Activated T-cell treated with anti-CD3 and anti-CD28 coated beads, Interleukin-2, amount 50 U/mL, for 48 hours (primary cell): ENCODE data around the gene PIP5K1A.
"Not testable (repeated sequence)": the region's sequence is repeated elsewhere in the genome, so short reads cannot be mapped to it uniquely, and the experiment has no call there.

Experiments
- DNase-seq, 2 experiments: peaks; one replicate each; pipeline ENCODE4 v3.0.0-alpha.2; 2020

Gene PIP5K1A, protein sequence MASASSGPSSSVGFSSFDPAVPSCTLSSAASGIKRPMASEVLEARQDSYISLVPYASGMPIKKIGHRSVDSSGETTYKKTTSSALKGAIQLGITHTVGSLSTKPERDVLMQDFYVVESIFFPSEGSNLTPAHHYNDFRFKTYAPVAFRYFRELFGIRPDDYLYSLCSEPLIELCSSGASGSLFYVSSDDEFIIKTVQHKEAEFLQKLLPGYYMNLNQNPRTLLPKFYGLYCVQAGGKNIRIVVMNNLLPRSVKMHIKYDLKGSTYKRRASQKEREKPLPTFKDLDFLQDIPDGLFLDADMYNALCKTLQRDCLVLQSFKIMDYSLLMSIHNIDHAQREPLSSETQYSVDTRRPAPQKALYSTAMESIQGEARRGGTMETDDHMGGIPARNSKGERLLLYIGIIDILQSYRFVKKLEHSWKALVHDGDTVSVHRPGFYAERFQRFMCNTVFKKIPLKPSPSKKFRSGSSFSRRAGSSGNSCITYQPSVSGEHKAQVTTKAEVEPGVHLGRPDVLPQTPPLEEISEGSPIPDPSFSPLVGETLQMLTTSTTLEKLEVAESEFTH

DNA sequence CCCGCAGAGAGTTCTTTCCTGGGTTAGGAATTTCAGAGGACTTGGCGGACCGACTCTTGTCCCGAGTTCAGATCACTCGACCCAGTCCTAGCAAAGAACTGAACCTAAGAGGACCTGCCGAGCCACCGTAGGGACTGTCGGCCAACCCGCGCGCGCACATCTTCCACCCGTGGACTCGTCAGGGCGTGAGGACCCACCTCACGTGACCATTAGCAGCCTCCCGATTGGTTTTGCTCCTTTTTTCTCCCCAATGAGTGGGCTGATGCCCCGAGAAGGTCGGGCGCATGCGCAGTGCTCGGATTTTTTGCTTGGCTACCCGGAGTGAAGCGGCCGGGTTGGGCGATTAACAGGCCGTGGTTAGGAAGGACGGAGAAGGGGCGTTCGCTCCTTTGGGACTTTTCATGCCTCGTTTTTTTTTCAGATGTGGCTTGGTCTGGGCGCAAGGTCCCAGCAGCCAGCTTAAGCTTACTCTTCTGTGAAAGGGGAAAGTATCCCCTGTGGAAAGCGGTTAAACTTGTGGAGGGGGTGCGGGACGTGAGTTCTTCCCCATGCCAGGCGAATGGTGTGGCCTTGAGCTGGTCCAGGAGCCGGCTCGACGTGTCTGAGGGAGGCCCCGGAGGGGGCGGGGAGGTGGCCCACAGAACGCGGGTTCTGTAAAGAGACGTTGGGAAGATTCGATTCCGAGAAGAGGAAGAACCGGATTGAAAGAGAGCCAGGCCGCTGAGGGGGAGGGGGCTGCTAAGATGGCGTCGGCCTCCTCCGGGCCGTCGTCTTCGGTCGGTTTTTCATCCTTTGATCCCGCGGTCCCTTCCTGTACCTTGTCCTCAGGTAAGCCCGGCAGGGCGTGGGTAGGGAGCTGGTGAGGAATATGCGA, at the start of gene PIP5K1A:
TSS of gene PIP5K1A (plus strand) at position 299 of the 874 bp plus-strand sequence. CDS start at position 744, 445 bp downstream.
- peak; percentile 98 for DNase-seq

DNA sequence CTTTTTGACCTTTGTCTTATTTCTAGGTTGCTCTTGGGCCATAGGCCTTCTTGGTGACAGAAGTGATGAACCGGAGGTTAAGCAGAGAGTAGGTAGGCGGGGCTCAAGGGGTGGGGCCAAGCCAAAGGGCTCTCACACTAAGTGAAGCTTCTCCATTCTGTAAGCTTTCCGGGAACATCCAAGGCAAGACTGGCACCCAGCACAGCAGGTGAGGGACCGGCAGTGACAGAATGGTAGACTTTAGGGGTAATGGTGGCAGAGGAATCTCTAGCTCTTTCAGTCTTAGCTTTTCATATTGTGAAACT, 41.9 kb upstream of the PIP5K1A start, which contains the start of gene TNFAIP8L2:
TSS of gene TNFAIP8L2 (plus strand) at position 135 of the 305 bp plus-strand sequence. CDS start 2,049 bp downstream, outside the sequence.
- peak; percentile 88 for DNase-seq

DNA sequence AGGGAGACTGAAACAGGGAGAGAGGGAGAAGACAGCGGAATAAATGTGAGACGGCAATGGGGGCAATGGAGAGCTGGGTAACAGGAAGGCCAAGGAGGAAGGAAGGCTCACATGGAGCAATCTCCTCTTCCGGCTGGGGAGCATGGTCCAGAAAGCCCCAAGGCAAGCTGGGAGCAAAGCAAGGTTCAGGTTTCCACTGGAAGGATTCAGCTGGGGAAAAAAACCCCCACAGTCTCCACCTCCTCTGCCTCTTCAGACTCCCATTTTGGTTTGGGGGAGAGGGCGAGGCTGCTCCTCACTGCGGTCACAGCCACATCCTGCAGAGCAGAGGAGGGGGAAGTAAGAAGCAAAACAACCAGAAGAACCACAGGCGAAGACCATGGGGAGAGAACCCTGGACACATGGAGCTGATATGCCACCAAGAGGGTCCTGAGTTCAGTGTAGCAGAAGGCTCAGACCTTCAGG, 41.3 kb upstream of the PIP5K1A start:
- peak; percentile 72 to 77 for DNase-seq

DNA sequence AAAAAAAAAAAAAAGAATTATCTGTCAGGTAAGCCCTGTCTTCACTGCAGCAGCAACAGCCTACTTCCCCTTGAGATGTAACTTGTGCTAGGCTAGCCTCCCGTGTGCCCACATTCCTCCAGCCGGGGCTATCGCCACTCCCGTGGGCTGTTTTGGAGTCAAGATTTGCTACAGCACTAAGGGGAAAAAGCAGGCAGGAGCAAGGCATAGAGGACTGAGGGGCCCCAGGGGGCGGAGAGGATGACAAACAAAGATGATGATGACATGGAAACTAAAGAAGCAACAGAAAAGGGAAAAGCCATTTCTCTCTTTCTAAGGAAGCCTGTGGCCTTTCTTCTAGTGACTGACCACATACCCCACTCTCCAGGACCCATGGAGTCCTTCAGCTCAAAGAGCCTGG, 40.0 kb upstream of the PIP5K1A start:
- peak; percentile 79 to 82 for DNase-seq

DNA sequence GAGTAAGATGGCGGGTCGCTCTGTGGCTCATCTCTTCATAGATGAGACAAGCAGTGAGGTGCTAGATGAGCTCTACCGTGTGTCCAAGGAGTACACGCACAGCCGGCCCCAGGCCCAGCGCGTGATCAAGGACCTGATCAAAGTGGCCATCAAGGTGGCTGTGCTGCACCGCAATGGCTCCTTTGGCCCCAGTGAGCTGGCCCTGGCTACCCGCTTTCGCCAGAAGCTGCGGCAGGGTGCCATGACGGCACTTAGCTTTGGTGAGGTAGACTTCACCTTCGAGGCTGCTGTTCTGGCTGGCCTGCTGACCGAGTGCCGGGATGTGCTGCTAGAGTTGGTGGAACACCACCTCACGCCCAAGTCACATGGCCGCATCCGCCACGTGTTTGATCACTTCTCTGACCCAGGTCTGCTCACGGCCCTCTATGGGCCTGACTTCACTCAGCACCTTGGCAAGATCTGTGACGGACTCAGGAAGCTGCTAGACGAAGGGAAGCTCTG, 39.6 kb upstream of the PIP5K1A start:
- DNase-seq = peak; percentile 45 to 50

DNA sequence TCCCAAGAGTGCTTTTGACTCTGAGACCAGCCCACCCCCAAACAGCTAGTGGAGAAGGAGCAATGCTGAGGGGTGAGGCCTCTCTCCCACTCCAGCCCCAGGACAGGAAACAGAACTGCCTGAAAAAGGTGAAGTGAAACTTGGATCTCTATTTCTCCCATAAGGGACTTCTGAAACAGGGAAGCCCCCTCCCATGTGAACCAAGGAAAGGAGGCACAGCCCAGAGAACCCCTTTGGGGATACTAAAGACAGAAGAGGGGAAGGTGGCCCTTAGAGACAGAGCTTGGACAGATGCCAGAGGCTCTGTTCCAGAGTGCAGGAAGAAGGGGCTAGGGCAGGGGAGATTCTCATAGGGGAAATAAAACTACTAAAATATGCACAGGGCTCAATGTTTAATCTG, 39.0 kb upstream of the PIP5K1A start:
- DNase-seq = no peak

DNA sequence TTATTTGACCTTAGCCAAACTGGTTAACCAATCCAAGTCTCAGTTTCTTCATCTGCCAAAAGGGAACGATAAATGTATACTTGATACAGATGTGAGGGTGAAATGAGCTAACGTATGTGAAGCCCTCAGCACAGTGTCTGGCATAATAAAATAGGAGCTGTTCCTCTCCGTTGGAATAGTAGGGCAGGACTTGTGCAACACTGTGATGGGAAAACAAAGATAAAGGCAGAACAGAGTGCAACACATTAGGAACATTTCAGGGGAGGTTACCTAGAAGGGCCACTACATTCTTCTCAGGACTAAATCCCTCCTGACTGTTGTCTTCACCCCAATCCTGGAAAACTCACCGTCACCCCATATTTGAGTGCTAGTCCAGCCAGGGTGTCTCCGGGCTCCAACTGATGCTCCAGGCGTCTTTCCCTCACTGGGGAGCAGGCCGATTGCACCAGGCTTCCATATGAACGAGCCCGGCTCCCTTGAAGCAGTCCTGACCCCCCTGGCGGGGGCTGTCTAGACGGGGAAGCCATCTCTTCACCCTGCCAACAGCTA, 33.5 kb upstream of the PIP5K1A start:
- DNase-seq = peak in 1 of 2 experiments; percentile 33

DNA sequence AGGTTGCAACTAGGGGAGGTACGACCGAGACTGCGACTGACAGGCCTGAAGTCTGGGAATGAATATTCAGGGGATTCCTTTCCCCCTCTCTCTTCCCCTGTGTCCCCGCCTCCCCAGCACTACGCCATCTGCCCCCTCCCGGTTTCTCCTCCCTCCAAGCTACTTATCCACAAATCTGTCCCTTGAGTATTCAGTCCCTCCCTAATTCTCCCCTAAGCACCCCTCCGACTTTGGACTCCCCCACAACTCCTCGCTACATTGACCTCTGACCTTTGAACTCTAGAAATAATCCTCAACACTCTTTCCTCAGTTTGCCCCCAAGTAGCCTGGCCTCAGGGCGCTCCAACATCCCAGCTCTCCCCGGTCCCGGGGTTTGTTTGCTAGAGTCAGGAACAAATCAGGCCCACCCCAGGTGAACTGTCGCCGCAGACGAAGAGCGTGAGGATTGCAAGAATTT, 33.0 kb upstream of the PIP5K1A start:
- DNase-seq = no peak

DNA sequence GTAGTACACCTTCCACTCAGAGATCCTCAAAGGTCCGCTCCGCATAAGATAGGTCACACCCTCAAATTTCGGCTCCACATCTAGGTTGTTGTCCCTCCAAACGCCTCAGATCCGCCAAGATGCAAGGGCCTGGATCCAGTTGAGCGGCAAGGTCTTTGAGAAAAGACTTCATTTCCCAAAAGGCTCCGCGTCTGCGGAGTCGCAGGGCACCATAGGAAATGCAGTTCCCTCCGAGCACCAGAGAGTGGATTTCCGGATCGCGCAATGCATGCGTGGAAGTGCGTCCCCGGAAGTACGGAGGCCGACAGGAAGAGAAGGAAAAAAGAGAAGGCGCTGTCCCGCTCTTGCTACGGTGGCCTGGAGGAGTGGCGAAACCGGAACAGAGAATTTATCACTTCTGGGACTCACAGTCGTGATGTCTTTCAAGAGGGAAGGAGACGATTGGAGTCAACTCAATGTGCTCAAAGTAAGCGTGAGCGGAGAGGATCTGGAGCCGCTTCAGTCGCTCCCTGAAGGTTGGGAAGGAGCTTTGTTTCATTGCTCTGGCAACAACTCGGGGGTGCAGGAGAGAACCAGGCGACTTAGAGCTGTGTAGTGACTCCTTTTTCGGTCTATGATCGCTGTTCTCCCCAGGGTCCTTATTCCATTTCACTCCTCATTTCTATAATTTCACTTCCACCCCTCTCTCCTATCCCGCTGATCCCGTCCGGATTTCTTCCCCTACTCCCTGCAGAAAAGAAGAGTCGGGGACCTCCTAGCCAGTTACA, 32.4 kb upstream of the PIP5K1A start, which contains the start of the genes LYSMD1 and SCNM1:
TSS of gene LYSMD1 (minus strand) at position 165 of the 767 bp plus-strand sequence. CDS start 644 bp downstream, outside the sequence.
TSS of gene SCNM1 (plus strand) at position 407 of the 767 bp plus-strand sequence. CDS start at position 416, 9 bp downstream.
- peak; percentile 96 to 98 for DNase-seq

DNA sequence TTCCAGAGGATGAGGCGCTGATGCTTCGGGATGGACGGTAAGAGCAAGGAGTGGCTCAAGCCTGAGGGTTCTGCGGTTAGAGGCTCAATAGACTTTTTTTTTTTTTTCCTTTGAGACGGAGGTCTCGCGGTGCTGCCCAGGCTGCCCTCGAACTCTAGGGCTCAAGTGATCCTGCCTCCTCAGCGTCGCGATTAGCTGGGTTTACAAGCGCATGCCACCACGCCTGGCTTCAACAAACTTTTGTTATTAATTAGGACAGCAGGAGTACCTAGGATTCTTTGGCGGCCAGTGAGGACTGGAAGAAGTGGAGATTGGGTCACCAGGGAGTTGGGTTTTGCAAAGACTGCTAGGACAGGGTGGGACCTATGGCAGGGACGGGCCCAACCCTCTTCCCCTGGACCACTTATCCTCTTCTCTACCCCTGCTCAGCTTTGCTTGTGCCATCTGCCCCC, 31.8 kb upstream of the PIP5K1A start:
- no peak for DNase-seq

DNA sequence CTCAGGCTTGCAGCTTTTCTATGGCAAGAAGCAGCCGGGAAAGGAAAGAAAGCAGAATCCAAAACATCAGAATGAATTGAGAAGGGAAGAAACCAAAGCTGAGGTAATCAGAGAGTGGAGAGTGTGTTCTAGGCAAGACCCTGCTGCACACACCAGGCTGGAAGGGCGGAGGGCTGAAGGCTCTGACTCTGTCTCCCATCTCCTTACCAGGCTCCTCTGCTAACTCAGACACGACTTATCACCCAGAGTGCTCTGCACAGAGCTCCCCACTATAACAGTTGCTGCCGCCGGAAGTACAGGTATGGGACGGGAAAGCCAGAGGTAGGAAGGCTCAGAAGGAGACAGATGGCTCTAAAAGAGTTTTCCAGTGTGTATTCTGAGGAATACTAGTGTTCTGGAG, 31.2 kb upstream of the PIP5K1A start:
- no peak for DNase-seq

DNA sequence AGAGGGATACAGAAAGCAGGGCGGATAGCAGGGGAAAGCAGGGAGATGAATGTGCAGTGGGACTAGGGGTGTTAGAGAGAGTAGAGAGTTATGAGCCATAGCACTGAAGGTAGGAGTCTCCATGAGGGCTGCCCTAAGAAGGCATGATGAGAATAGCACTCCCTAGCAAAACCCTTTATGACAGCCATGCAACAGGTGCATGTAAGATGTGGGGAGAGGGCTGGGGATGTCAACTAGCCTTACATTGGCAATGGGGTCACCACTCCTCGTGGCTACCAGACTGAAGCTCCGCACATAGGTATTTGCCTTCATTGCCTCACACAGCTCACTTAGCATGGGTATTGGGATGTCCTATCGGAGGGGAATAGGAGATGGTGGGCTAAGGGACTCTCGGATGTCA, 27.2 kb upstream of the PIP5K1A start:
- no peak for DNase-seq

DNA sequence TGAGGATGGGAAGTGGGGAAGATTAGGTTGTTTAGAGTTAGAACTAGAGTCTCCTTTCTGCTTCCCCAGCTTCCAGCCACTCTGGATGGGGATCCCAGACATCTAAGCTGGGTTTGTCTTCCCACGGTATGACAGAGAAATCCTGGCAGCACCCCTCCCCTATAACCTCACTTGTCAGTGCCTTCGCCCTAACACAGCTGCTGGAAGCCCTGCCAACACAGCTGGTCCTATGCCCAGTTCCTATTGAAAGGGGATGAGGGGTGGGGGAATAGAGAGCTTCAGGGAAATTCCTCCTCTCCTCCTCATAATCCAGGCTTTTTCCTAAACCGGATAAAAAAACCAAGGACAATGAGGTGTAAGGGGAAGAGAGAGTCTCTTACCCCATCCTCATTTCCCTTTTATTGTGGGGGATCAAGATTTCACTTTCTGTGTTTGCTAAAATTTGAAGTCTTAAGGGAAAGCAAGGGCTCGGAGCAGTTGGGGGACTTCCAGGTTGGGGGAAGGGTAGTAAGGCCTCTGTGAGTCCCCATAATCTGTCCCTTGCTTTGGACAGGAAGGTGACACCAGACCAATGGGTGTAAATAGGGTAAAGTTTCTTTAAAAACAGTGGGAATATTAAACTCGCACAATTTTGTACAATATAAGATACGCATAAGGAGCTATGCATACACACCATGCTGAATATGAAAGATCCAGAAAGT, 23.2 kb upstream of the PIP5K1A start:
- DNase-seq = no peak

DNA sequence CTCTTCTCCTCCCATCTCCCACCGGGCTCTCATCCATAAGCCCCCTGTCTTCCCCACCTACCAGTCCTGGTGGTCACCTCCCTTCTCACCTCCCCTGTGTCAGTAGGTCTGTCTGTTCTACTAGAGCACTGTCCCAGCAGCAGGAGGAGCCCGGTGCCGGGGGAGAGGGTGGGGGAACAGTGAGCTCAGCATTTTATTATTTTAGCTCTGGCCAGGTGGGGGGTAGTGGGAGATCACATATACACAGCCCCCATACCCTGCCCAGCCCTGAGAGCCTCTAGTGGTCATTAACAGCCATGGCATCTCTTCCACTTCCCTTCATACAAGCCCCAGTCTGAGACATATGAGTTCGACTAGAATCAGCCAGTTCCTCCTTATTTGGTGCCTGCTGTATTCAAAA, 22.5 kb upstream of the PIP5K1A start, which contains the start of gene TMOD4:
TSS of gene TMOD4 (minus strand) at position 119 of the 400 bp plus-strand sequence. CDS start 1,106 bp downstream, outside the sequence.
- DNase-seq = no peak

DNA sequence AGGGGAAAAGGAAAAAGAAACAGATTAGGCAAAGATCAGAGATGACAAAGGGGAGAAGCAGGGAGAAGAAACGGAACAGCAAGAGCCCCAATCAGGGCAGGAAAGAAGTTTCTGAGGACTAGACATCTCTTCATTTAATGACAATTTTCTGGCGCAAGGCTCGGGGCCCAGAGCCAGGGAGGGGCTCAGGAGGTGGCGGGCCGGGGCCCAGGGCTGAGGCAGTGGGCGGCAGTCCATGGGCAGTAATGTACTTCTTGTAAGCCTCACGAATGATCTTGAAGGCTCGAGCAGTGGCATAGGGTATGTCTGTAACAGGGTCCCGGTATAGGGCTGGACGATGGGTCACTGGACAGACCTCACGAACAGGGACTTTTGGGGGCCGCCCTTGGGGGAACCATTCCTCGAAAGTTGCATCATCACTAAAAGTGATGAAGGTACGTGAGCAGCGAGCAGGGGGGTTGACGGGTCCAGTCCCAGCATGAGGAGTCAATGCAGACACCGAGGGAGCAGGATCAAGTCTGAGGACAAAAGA, 21.8 kb upstream of the PIP5K1A start:
- no peak for DNase-seq

DNA sequence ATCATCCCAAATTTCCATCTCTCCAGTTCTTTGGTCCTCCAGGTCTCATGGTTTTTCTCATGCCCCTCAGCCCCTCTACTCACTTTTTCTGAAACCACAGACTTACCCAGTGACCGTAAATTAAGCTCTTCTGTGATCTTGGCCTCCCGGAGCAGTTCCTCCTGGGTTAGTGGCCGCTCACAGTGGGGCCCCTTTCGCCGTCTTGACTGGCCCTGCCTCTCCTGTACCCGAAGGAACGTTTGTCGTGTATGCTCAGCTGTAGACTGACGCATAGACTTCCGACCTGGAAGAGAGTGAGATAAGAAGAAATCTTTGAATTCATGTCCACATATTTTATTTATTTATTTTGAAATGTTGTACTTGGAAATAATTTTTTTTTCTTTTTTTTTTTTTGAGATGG, 14.1 kb upstream of the PIP5K1A start:
- DNase-seq = no peak

DNA sequence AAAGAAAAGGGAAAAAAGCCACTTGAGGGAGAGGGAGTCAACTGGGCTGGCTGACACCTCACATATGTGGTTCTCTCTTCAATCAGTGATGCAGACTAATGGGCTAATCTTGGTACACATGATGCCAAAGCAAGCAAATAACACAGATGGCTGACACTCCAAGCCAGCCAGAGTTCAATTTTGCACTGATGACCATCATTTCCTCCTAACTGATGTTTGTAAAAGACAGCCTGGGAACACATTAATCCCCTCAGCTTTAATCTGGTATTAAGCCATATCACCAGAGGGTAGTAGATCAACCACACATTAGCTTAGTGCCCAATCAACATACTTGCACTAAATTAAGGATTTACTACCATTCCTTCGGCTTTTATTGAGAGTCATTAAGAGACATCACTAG, 11.1 kb upstream of the PIP5K1A start:
- DNase-seq = no peak

DNA sequence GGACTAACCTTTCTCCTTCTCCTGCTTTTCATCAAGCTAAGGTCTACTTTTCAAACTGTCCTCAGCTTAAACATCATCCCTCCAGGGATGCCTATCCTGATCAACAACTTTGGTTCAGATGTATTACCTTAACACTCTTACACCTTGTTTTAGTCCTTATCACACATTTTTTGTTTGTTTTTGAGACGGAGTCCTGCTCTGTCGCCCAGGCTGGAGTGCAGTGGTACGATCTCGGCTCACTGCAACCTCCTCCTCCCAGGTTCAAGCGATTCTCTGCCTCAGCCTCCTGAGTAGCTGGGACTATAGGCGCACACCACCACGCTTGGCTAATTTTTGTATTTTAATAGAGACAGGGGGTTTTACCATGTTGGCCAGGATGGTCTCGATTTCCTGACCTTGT, 9.7 kb upstream of the PIP5K1A start:
- DNase-seq = not testable (repeated sequence)

DNA sequence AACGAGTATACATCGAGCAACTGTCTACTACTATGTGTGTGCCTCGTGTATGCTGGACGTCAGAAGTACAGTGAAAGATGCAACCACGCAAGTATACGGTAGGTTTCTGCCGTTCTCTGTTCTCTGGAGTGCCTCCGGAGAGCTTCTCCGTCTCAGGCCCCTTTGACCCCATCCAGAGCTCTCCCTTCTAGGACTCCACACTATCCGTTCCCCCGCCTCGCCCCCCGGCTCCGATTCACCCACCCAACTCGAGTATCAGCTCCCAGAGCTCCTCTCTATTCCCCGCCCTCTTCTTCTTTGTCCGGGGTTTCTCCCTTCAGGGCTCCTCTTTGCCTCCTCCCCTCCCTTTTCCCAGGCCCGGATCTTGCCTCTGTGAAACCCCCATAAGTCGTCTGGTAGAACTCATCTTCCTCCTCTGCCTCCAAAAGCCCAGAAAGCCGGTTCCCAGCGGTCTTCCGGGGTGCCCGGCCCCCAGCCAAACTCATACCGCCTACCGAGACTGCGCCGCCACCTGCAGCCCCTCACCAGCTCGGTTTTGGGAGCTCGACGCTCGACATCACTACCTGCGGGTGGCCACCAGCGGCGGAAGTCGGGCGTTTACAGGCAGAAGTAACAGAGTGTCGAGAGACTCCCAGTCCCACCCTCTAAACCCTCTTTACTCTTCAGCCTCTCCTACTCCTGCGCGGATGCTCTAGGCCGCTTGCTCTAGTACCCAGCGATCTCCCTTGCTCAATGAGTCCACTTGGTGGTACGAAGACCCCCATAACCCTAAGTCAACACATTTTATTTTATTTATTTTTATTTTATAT, 8.5 kb upstream of the PIP5K1A start, which contains the start of gene VPS72:
TSS of gene VPS72 (minus strand) at position 561 of the 809 bp plus-strand sequence. CDS start at position 485, 76 bp downstream.
- peak; percentile 88 to 90 for DNase-seq
